GM18498 (cell line): ENCODE data around the gene TCAF2.
"Not testable (repeated sequence)": the region's sequence is repeated elsewhere in the genome, so short reads cannot be mapped to it uniquely, and the experiment has no call there.

Source experiments
- ATAC-seq: cut with Tn5 transposase; IDR thresholded peaks from one replicate; pipeline ENCODE4 v1.9.1; 2021; ENCODE audit warnings: mild to moderate bottlenecking, moderate library complexity; ENCODE audit not compliant: unreplicated experiment

TCAF2 gene

GRCh38 chr7:143620646-143621045, at the start of gene TCAF2:
TCAF2 (plus strand) TSS chr7:143620974.
- ATAC-seq, result peak; percentile 90

- not testable (repeated sequence) for ATAC-seq
These were observed 49.3 kb upstream of the TCAF2 start, which contains the start of gene CTAGE15 for GRCh38 chr7:143571501-143571900. CTAGE15 (plus strand) TSS chr7:143571801; CDS start chr7:143571818, 17 bp downstream.

GRCh38 chr7:143588183-143588582, 32.6 kb upstream of the TCAF2 start:
- ATAC-seq, result not testable (repeated sequence)

GRCh38 chr7:143589897-143590296, 30.9 kb upstream of the TCAF2 start:
- not testable (repeated sequence) for ATAC-seq

GRCh38 chr7:143598086-143598485, 22.7 kb upstream of the TCAF2 start:
- ATAC-seq, result not testable (repeated sequence)

- ATAC-seq, result not testable (repeated sequence)
These were observed 17.2 kb upstream of the TCAF2 start for GRCh38 chr7:143603549-143603948.

- ATAC-seq, result not testable (repeated sequence)
These were observed 14.7 kb upstream of the TCAF2 start for GRCh38 chr7:143606088-143606487.

GRCh38 chr7:143615545-143615944, 5.2 kb upstream of the TCAF2 start:
- not testable (repeated sequence) for ATAC-seq

- not testable (repeated sequence) for ATAC-seq
These were observed 3.6 kb upstream of the TCAF2 start for GRCh38 chr7:143617204-143617603.

- ATAC-seq, result peak; percentile 28
These were observed 716 bp upstream of the TCAF2 start for GRCh38 chr7:143620058-143620457.

GRCh38 chr7:143621175-143621574, 401 bp downstream of the TCAF2 start:
- ATAC-seq, result peak; percentile 41

GRCh38 chr7:143622130-143622529, 1.4 kb downstream of the TCAF2 start:
- peak; percentile 34 for ATAC-seq

- ATAC-seq, result not testable (repeated sequence)
These were observed 9.9 kb downstream of the TCAF2 start for GRCh38 chr7:143630653-143631052.

GRCh38 chr7:143632506-143632905, 11.7 kb downstream of the TCAF2 start:
- not testable (repeated sequence) for ATAC-seq

GRCh38 chr7:143633013-143633618, 12.3 kb downstream of the TCAF2 start:
- ATAC-seq, result not testable (repeated sequence)

- not testable (repeated sequence) for ATAC-seq
These were observed 14.8 kb downstream of the TCAF2 start for GRCh38 chr7:143635364-143636240.

GRCh38 chr7:143639372-143639771, 18.6 kb downstream of the TCAF2 start:
- peak; percentile 77 for ATAC-seq

GRCh38 chr7:143640528-143641189, 19.9 kb downstream of the TCAF2 start:
- ATAC-seq, result not testable (repeated sequence)

GRCh38 chr7:143646598-143646997, 25.8 kb downstream of the TCAF2 start:
- ATAC-seq, result not testable (repeated sequence)

- ATAC-seq, result not testable (repeated sequence)
These were observed 29.1 kb downstream of the TCAF2 start for GRCh38 chr7:143649902-143650301.

- not testable (repeated sequence) for ATAC-seq
These were observed 29.7 kb downstream of the TCAF2 start for GRCh38 chr7:143650447-143650846.
